SU-DHL-6 (cell line): Measurements from ENCODE around the gene PARN.
"Not testable (repeated sequence)": the region's sequence is repeated elsewhere in the genome, so short reads cannot be mapped to it uniquely, and the experiment has no call there.

Experiments
- H2AFZ ChIP-seq: fragments of 200-600 bp; sonication (generic); 2 replicates; pipeline ENCODE4 v1.6.1; 2014; ENCODE audit warnings: low read depth, mild to moderate bottlenecking, moderate library complexity, mixed read lengths, antibody characterized with exemption, low read length; ENCODE audit not compliant: severe bottlenecking
- H3F3A ChIP-seq: fragments of 200-600 bp; shearing (Covaris generic); 2 replicates; pipeline ENCODE4 v1.6.0; 2016; ENCODE audit warnings: antibody characterized with exemption, mild to moderate bottlenecking; ENCODE audit not compliant: insufficient read depth
- H3K27ac ChIP-seq: fragments of 200-600 bp; sonication (generic); 2 replicates; pipeline ENCODE4 v1.5.1; 2016; ENCODE audit warnings: low read depth, mild to moderate bottlenecking, low read length, moderate library complexity, mixed read lengths
- H3K27me3 ChIP-seq: fragments of 200-600 bp; sonication (generic), shearing (Covaris generic); 2 replicates; pipeline ENCODE4 v1.6.0; 2014; ENCODE audit warnings: mild to moderate bottlenecking, low read length
- H3K36me3 ChIP-seq: fragments of 200-600 bp; sonication (generic); 2 replicates; pipeline ENCODE4 v1.6.1; 2014; ENCODE audit warnings: mild to moderate bottlenecking, low read length, mixed read lengths
- H3K4me2 ChIP-seq: fragments of 300-600, 200-600 bp; shearing (Covaris generic), sonication (generic); 2 replicates; pipeline ENCODE4 v1.6.0; 2014; ENCODE audit warnings: low read length, low read depth, mild to moderate bottlenecking; ENCODE audit not compliant: poor library complexity, severe bottlenecking
- H3K4me3 ChIP-seq: fragments of 200-600 bp; sonication (generic); 2 replicates; pipeline ENCODE4 v1.5.1; 2014; ENCODE audit warnings: antibody characterized with exemption, low read length, mild to moderate bottlenecking, mixed read lengths; ENCODE audit not compliant: insufficient read depth, poor library complexity, severe bottlenecking
- H3K79me2 ChIP-seq: fragments of 200-600 bp; sonication (generic); 2 replicates; pipeline ENCODE4 v1.6.1; 2014; ENCODE audit warnings: mild to moderate bottlenecking, low read length, moderate library complexity; ENCODE audit not compliant: insufficient read depth
- H3K9ac ChIP-seq: fragments of 200-600 bp; sonication (generic); 2 replicates; pipeline ENCODE4 v1.7.0; 2014; ENCODE audit warnings: mild to moderate bottlenecking, low read length
- H3K9me2 ChIP-seq: fragments of 200-600 bp; sonication (generic); replicated peaks from 2 replicates; pipeline ENCODE4 v1.6.1; 2014; ENCODE audit warnings: low read length; ENCODE audit not compliant: insufficient read depth
- H3K9me3 ChIP-seq: fragments of 200-600 bp; sonication (generic); 2 replicates; pipeline ENCODE4 v1.6.1; 2014; ENCODE audit warnings: low read length, mixed read lengths; ENCODE audit not compliant: insufficient read depth
- H4K20me1 ChIP-seq: fragments of 200-600 bp; sonication (generic); 2 replicates; pipeline ENCODE4 v1.6.1; 2014; ENCODE audit warnings: low read depth, mild to moderate bottlenecking, antibody characterized with exemption, low read length, moderate library complexity, mixed read lengths
- CTCF ChIP-seq: fragments of 200-600 bp; sonication (generic); IDR thresholded peaks from one replicate; pipeline ENCODE4 v1.5.1; 2017; ENCODE audit warnings: antibody characterized with exemption, mild to moderate bottlenecking, low read length, moderate library complexity; ENCODE audit not compliant: insufficient read depth, poor library complexity, severe bottlenecking
- EZH2phosphoT487 ChIP-seq: fragments of 200-600 bp; sonication (generic), shearing (Covaris generic); conservative IDR thresholded peaks from 2 replicates; pipeline ENCODE4 v1.6.1; 2018; ENCODE audit warnings: mild to moderate bottlenecking, antibody characterized with exemption, low read length, moderate library complexity, mixed read lengths

Gene PARN

GRCh38 chr16:14400285-14400977 lies 229.6 kb downstream of the PARN start:
- H4K20me1 ChIP-seq, result no peaks in the 10 kb centered on the region
- no peak overlapping the region for H2AFZ ChIP-seq
- no peaks in the 10 kb centered on the region for H3K79me2 ChIP-seq
- H3K36me3 ChIP-seq, result no peaks in the 10 kb centered on the region
- H3K27ac ChIP-seq, result no peak overlapping the region
- H3K9me3 ChIP-seq, result no peaks in the 10 kb centered on the region
- H3K27me3 ChIP-seq, result no peaks in the 10 kb centered on the region
- H3K4me2 ChIP-seq, result no peak overlapping the region
- no peaks in the 10 kb centered on the region for H3K9me2 ChIP-seq
- H3F3A ChIP-seq, result no peaks in the 10 kb centered on the region
- TF ChIP-seq EZH2phosphoT487 (no peak), CTCF (no peak)
- H3K4me3 ChIP-seq, result no peak overlapping the region
- H3K9ac ChIP-seq, result no peak overlapping the region

GRCh38 chr16:14399378-14400284 lies 230.4 kb downstream of the PARN start:
- H3K27ac ChIP-seq, result no peak overlapping the region
- no peak overlapping the region for H3K4me3 ChIP-seq
- H3K36me3 ChIP-seq, result no peaks in the 10 kb centered on the region
- no peak for TF ChIP-seq EZH2phosphoT487
- TF ChIP-seq CTCF, result no peak
- H2AFZ ChIP-seq, result no peak overlapping the region
- H3F3A ChIP-seq, result no peaks in the 10 kb centered on the region
- H3K27me3 ChIP-seq, result no peaks in the 10 kb centered on the region
- no peaks in the 10 kb centered on the region for H3K9me3 ChIP-seq
- no peak overlapping the region for H3K9ac ChIP-seq
- no peaks in the 10 kb centered on the region for H3K79me2 ChIP-seq
- H3K4me2 ChIP-seq, result no peak overlapping the region
- H3K9me2 ChIP-seq, result no peaks in the 10 kb centered on the region
- no peaks in the 10 kb centered on the region for H4K20me1 ChIP-seq

- Histone ChIP-seq H3F3A (no peaks in the 10 kb centered on the region), H3K36me3 (no peaks in the 10 kb centered on the region), H3K9me3 (no peaks in the 10 kb centered on the region), H4K20me1 (no peaks in the 10 kb centered on the region), H3K9ac (no peak overlapping the region), H3K9me2 (no peaks in the 10 kb centered on the region), H3K79me2 (no peaks in the 10 kb centered on the region), H2AFZ (no peak overlapping the region), H3K4me2 (no peak overlapping the region), H3K4me3 (no peak overlapping the region), H3K27ac (no peak overlapping the region), H3K27me3 (no peaks in the 10 kb centered on the region)
- TF ChIP-seq EZH2phosphoT487 (no peak), CTCF (no peak)
Observed at GRCh38 chr16:14398014-14398717, 231.9 kb downstream of the PARN start.

GRCh38 chr16:14395710-14396304 lies 234.3 kb downstream of the PARN start:
- not testable (repeated sequence) for H3K79me2 ChIP-seq, H4K20me1 ChIP-seq, H3K4me2 ChIP-seq, H3K9me3 ChIP-seq, H3K9ac ChIP-seq, H3K27ac ChIP-seq, H2AFZ ChIP-seq, H3K36me3 ChIP-seq, H3K4me3 ChIP-seq, H3K9me2 ChIP-seq, H3F3A ChIP-seq, H3K27me3 ChIP-seq
